ENCODE measurements around the gene GPATCH11.
A peak's percentile ranks its signal among the peaks of the same experiment; 100 is the strongest.

The GPATCH11 gene

DNA sequence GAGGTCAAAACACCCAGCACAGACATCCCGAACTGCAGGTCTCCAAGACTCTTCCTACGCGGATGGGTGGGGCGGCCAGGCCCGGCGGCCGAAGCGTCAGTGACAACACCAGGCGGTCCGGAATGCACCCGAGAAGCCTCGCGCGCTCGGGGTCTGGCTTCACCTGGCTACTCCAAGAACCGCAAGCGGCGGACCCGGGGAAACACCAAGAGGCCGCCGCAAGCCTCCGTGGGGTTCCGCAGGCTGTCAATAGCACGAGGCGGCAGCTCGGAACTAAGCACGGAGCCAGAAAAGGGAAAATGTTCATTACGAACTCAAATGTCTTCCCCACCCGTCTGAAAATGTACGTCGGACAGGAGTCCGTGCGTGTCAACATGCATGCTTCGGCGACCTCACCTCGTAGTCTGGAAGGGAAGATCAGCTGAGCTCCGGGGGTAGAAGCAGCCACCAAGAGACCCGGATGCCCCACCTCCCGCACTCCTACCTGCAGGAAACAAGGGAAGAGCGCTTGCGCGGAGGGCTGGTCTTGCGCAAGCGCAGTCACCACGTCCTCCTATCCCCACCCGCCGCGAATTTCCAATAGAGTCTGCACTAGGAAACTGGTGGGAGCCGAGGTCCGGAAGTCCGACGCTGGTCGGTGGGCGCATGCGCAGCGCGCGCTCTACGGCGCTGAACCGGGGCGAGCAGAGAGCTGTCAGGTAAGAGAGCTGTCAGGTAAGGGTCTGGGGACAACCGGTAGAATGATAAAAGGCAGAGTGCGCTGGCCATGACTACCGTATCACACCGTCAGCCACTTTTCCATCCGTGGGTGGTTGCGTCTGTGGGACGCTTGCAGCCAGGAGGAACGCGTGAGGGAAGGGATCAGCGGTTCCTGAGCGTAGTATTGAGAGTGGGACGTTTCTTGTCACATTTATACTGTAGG is at the start of gene GPATCH11, which contains the start of gene HEATR5B:
Gene GPATCH11 (plus strand): TSS at position 646 of the 922 bp plus-strand sequence. CDS start 3,864 bp downstream, outside the sequence.
Gene HEATR5B (minus strand): TSS at position 500 of the 922 bp plus-strand sequence. CDS start 958 bp downstream, outside the sequence.
- DNase-seq: peak; percentile 96

DNA sequence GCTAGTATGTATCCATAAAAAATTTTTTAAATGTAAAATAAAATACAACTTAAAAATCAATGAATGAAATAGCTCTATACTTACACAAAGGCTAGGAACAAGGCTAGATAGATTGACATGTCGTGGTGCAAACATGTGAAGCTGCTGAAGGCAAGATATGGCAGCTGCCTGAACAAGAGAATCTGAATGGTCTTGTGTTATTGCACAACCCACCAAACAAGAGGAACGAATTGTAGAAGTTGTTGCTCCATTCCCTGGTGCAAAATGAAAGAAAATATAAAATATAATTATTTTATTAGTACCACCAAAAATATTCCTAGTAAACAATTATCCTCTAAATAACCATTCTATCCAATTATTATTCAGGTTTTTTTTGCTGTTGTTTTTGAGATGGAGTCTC is 46.5 kb upstream of the GPATCH11 start:
- DNase-seq: no peak

DNA sequence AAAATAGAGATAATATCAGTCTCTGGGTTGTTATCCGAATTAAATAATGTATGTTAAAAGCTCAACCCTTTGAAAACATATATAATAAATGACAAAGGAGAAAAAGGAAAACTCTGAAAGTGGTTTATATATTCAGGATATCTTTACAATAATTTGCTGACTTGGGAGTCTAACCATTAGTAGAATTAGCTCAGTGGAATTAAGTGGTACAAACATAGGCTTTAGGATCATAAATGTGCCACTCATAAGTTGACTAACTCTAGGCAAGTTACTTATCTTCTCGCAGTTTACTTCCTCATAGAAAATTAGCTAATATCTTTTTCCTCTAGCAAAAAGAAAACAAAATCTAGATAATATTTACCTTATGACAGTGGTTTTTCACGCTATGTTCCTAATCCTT is 44.7 kb upstream of the GPATCH11 start:
- DNase-seq: no peak

DNA sequence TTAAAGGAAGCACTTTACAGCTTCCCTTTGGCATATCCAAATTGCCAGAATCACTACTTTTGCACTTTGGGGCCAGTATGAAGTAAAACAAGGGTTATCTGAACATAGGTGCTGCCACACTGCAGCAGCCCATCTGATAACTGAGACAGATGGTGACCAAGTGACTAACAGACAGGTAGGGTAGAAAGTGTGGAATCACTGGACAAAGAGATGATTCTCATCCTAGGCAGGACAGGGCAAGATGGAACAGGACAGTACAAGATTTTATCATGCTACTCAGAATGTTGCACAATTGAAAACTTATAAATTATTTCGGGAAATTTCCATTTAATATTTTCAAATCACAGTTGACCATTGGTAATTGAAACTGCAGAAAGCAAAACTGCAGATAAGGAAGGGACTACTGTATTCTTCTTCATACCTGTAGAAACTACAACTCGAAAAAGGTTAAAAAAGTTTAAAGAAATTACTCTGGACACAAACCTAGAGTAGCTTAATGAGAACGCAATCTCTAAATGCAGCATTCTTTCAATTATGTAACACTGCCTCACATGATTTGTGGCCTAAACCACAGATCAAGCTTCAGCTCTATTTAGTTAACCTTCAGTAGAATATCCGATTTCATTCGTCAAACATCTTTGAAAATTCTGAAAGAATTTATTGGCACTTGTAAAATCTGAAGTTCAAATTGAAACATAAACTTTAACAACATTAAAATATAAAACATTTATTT is 31.6 kb upstream of the GPATCH11 start:
- DNase-seq: no peak

DNA sequence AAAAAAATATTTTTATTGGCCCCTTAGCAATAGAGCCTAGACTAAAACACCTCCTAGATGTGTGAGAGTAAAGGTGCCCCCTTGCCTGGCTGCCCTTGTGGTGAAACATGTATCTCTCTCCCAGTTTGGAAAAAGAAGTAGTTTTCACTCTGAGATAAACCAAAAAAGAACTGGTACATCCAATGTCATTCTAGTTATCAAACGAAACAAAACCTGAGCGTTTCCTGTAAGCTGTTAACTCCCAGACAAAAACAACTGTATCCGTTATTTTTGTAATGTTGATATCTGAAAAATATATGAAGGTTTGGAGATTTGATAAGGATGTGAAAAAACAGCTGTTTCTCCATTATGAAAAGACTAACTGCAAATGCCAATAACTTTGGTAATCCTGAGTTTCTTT is 24.5 kb upstream of the GPATCH11 start:
- DNase-seq: no peak

DNA sequence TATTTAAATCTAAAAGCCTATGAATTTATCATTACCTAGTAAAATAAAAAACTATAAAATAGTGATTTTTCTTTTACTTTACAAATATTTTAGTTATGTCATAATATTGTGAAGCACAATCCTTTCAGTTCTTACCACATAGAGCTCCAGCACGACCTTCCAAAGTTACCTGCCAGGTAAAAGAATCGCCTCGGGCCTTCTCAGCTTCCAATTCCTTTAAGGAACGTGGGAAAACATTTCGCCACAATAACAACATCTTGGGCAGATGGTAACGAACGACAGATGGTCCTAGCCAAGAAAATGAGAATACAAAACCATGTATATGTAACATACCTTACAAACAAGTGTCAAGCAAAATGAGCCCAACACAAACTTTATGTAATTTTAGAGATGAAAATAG is 23.9 kb upstream of the GPATCH11 start:
- DNase-seq: no peak

DNA sequence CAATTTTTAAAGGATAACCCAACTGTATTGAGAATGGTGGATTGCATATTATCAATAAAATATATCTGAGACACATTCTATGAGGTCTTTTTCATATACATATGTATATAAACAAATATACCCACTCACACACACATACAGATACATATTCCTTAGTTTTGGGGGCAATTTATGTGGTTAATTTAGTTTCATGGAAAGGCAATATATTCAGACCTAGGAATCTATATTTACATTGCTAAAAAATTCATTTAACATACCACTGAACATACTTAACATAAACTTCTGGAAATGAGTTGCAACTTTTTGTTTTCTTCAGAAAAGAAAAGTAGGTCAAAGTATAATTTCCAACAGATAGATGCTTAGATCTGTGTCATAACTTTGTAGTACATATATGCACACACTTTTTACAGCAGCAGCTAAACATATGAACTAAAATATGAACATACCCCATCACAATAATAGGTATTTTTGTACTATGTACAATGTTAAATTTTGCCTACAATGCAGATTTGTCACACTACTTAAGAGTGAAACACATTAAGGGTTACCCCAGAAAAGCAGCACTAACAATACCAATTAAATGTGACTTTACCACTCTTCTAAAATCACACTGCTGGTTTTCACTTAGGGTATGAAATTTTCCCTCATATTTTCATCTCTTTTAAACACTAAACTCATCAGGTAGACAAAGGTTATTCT is 23.2 kb upstream of the GPATCH11 start:
- DNase-seq: no peak

DNA sequence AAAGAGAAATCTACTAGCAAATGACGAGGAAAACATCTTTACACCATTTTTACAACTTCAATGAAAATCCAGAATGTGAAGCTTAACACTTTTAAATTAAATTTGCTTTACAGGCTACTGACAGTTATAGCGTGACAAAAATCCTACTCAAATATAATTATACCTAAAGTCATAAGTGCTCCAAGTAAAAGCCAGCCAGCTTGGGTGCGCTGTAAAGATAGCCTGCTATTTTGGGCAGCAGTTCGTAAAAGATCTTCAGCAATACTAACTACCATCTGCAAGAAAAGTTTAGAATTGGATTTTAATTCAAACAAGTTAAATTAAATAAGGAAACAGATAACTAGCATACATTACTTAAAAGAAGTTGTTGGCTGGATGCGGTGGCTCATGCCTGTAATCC is 22.5 kb upstream of the GPATCH11 start:
- no peak for DNase-seq

DNA sequence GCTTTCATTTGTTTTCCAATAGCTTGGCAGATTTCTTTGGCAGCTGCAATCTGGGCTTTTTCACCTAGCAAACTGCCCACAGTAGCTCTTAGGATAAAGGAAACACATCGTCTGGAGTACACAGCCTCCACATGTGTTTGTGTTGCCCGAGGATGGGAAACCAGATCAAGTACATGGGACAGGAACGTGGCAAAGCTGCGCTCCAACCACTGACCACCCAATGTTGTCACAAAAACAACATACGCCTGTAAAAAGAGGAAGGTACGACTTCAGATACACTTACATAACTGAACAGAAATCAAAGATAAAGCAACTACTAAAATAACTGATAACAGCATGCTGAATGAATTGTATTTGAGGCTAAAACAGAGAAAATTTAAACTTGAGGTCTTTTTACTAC is 15.6 kb upstream of the GPATCH11 start:
- DNase-seq: no peak

DNA sequence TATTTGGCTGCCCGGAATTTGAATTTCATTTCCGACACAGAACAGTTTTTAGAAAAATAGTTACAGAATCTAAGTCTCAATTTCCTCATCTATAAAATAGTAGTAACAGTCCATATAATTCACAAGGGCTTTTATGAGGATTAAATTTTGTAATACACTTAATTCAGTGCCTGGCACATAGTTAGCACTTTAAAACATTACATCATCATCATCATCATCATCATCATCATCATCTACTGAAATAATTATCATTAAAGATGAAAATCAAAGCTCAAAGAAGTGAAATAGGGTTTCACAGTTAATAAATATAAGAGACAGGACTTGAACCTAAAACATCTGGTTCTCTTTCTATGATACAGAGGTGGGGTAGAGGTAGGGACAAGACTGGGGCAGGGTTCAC is 13.4 kb upstream of the GPATCH11 start:
- no peak for DNase-seq

DNA sequence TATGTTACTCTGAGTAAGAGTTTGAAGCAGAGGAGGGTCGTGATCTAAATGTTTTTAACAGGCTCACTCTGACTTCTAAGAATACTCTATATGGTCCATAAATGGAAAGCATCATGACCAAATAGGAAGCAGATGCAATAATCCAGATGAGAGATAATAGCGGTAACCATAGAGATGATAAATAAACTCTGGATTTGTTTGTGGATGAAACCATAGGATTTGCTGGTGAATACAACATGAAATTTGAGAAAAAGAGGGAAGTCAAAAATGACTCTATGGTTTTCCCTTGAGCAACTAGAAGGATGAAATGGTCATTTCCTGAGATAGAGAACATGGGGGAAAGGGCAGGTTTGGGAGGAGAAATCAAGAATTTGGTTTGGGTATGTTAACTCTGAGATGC is 4.1 kb upstream of the GPATCH11 start:
- DNase-seq: no peak

DNA sequence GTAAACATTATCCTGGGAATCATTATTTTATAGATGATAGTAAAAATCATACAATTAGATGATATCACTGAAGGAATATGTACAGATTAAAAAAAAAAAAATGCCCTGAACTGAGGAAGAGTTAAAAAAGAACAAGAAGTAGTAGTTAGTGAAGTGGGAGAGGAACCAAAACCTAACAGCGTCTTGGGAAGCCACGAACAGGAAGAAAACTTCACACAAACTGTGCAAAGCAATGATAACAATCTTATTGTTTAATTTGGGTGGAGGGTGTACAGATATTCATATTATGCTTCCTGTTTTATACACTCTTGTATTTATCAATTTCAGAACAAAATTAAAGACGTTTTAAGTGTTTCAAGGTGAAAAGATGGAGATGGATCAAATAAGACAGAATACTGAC is 3.6 kb upstream of the GPATCH11 start:
- DNase-seq: peak; percentile 20

DNA sequence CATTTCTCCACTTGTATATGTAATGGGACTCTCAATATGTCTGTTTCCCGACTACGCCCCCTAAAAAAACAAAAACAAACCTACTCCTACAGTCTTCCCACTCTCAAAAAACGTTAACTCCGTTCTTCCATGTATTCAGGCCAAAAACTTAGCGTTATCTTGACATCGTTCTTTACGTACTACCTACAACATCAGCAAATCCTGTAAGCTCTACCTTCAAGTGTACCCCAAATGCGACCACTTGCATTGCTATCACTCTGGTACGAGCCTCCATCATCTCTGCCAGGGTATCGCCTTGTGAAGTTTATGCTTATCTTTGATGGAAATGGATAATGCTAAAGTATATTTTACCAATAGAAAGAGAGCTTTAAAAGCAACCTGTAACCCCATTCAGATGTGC is 479 bp downstream of the GPATCH11 start:
- DNase-seq: no peak

DNA sequence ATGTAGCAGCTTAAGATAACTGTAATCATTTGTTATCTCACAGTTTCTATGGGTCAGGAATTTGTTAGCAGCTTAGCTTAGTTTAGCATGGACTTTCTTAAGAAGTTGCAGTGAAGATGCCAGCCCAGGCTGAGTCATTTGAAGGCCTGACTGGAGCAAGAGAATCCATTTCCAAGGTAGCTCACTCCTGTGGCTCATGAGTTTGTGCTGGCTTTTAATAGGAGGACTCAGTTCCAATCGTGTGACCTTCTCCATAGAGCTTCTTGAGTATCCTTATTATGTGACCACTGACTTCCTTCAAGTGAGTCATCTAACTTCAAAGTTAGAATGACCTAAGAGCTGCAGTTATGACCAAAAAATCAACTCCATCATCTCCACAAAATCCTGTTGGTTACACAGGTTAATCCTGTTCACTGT is 1.4 kb downstream of the GPATCH11 start:
- DNase-seq: no peak

DNA sequence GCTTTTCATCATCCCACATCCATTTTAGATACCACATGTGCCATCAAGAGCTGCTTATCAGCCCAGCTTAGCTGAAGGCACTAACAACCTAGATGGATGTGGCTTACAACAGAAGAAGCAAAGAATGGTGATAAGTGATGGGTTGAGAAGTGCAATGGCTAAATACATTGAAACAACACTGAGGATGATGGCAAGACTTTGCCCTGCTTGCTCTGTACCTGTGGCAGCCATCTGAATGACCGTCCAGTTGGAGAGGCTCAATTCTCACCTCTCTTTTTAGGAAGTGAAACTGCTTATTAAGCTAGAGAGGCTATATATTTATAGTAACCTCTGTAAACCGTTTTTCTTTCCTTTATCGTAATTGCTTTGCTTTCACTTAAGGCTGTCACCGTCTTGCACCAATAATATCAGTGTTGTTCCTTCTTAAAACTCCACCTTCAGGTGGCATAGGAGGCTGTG is 5.7 kb downstream of the GPATCH11 start:
- DNase-seq: no peak

DNA sequence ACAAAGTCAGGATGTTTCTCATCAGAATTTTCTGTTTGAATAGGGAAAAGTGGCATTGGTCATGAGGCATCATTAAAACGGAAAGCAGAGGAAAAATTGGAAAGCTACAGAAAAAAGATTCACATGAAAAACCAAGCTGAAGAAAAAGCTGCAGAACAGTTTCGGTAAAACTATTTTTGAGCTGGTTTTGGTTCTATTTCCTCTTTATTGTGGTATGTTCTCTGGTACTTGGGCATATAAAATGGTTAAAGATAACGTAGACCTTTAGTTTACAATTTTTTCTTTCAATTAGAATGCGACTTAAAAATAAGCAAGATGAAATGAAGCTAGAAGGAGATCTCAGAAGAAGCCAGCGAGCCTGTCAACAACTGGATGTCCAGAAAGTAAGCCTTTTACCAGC is 7.6 kb downstream of the GPATCH11 start:
- no peak for DNase-seq

DNA sequence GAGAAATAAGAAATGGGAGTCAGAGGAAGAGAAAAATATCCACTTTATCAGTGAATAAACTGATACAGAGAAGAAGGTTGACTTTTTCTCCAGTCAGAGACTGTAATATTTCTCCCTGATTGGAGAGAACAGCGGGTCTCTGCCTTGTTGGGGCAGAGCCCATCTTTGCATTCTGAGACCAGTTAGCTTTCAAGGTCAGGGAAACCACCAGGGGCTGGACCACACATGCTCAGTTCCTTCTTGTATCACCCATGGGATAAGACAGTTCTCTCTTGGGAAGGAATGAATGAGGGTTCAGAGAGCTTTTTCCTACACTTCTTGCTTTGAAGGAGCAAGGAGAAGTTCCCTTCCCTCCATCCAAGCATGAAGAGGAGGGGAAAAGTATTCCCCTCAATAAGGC is 12.2 kb downstream of the GPATCH11 start:
- no peak for DNase-seq

DNA sequence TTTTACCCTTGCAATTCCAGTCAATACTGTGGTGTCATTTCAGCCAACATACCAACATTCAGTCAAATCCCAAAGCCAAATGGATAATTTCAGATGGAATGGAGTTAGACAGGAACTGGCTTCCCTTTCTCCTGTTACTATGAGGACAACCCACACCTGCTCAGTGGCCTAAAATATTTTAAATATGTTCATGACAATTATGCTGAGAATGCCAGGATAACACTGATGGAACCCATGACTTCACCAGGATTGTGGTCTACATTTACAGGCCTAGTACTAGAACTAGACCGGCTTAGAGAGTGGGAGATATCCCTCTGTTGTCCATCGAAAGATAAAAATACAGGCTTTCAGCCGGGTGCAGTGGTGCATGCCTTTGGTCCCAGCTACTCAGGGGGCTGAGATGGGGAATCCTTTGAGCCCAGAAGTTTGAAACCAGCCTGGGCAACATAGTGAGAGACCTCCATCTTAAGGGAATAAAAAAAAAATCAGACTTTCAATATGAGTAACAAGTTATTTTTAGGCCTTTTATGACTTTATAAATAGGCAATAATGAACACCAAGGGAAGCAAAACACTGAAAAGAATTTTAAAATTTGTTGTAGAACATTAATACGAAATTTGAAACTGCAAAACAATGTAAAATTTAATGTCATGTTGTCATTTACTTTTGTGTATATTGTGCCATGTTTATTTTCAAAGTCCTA is 14.2 kb downstream of the GPATCH11 start:
- DNase-seq: no peak

DNA sequence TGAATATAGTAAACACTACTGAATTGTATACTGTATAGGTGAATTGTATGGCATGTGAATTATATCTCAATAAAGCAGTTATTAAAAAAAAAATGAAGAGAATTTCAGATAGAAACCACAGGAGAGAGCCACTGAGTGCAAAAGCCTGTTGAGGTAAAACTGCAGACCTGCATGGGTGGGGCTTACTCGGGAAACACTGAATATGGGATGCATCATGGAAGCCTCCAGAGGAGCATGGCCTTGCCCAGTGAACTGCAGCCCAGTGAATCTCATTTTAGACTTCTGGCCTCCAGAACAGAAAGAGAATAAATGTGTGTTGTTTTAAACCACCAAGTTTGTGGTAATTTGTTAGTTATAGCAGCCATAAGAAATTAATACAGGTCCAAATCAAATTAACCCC is 15.7 kb downstream of the GPATCH11 start:
- no peak for DNase-seq

DNA sequence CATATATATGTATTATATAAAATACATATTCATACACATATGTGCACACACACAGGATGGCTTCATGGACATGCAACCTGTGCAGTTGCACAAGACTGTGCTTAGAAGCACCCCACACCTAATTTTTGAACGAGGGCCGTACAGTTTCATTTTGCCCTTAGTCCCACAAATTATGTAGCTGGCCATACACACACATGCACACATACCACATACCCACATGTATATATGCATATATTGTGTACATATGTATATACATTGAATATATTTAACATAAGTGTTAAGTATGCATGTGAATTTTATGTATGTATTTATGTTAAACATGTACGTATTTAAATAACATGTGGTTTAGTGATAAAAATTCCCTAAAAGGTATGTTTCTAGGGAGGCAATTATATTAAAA is 18.3 kb downstream of the GPATCH11 start:
- DNase-seq: no peak

DNA sequence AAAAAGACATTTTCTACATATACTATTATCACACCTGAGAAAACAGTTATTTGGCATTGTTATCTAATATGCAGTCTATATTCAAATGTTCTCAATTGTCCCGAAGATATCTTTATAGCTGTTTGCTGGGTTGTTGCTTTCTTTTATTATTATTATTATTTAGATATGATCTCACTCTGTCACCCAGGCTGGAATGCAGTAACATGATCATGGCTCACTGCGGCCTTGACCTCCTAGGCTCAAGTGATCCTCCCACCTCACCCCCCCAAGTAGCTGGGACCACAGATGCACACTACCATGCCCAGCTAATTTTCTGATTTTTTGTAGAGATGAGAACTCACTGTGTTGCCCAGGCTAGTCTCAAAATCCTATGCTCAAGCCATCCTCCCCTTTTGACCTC is 19.9 kb downstream of the GPATCH11 start:
- no peak for DNase-seq

DNA sequence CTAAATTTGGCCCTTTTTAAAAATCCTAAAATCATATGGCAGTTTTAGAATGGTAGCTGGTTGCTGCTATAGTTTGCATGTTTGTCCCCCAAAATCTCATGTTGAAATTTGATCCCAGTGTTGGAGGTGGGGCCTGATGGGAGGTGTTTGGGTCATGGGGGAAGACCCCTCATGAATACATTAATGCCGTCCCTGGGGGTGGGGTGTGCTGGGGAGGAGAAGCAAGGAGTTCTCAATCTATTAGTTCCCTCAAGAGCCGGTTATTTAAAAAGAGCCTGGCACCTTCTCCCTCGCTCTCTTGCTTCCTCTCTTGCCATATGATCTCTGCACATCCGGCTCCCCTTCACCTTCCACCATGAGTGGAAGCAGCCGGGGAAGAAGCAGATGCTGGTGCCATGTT is 20.8 kb downstream of the GPATCH11 start:
- no peak for DNase-seq

DNA sequence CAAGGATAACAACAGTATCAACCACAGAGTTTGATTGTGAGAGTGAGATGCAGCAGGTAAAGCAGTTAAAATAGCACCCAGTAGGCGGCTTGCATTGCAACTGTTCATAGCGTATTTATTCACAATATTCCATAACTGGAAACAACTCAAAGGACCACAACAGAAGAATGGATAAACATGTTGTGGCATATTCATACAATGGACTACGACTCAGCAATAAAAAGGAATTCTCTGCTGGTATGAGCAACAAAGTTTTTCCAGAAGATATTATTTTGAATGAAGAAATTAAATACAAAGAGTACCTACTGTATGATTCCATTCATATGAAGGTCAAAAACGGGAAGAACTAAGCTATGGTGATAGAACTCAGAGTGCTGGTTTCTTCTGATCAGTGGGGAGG is 25.2 kb downstream of the GPATCH11 start:
- DNase-seq: no peak
